SK-N-SH (cell line): Measurements from ENCODE around the gene HBA1. TPM values are rescaled to one million over a fixed set of nuclear protein-coding genes. Genes with fewer than 3 reads are reported as not detected.

Experiments used
- CTCF ChIA-PET: fragments of 300-600, 350-600 bp; formaldehyde crosslinking; extraction: SDS; loops from one replicate; lab custom pipeline; 2021; lab: Yijun Ruan, JAX
- POLR2A ChIA-PET: fragments of 350-600 bp; sonication (Branson Sonifier 250); formaldehyde crosslinking; extraction: SDS; loops from one replicate; lab custom pipeline; 2020; ENCODE audit warnings: antibody characterized with exemption, inconsistent platforms; lab: Yijun Ruan, JAX
- DNase-seq: peaks from one replicate; pipeline ENCODE4 v3.0.0; 2012
- H2AFZ ChIP-seq: fragments of 200-600 bp; sonication (generic); 2 replicates; pipeline ENCODE4 v1.8.1; 2016; ENCODE audit warnings: antibody characterized with exemption, mild to moderate bottlenecking, low read depth
- H3F3A ChIP-seq: fragments of 200-600 bp; sonication (generic); replicated peaks from 2 replicates; pipeline ENCODE3; 2016; ENCODE audit warnings: antibody characterized with exemption, mild to moderate bottlenecking; ENCODE audit not compliant: insufficient read depth
- H3K27ac ChIP-seq, 2 experiments: fragments of 200-500 bp in 1 of 2; fragments of 200-600 bp in 1 of 2; sonication (Bioruptor generic) in 1 of 2; sonication (generic), shearing (Covaris generic) in 1 of 2; 2 replicates each; pipeline versions ENCODE4 v1.5.1 to v1.6.1; 2014 to 2016; ENCODE audit warnings: low read depth in 2 of 2, inconsistent platforms in 1 of 2, low read length in 1 of 2, mild to moderate bottlenecking in 1 of 2, mixed read lengths in 1 of 2
- H3K27me3 ChIP-seq: fragments of 200-600 bp; sonication (generic), shearing (Covaris generic); 2 replicates; pipeline ENCODE4 v1.6.1; 2016; ENCODE audit warnings: mixed run types; ENCODE audit not compliant: insufficient read depth
- H3K36me3 ChIP-seq, 2 experiments: fragments of 200-500 bp in 1 of 2; fragments of 200-600 bp in 1 of 2; sonication (Bioruptor generic) in 1 of 2; sonication (generic) in 1 of 2; replicated peaks in 1 of 2; 2 replicates each; pipeline versions ENCODE3 to v1.5.1; 2014 to 2016; ENCODE audit warnings: low read length in 1 of 2, mild to moderate bottlenecking in 1 of 2; ENCODE audit not compliant: insufficient read depth in 2 of 2, control insufficient read depth in 1 of 2
- H3K4me1 ChIP-seq, 2 experiments: fragments of 200-500 bp in 1 of 2; fragments of 200-600 bp in 1 of 2; sonication (Bioruptor generic) in 1 of 2; sonication (generic), shearing (Covaris generic) in 1 of 2; 2 replicates each; pipeline versions ENCODE4 v1.5.1 to v1.6.1; 2014 to 2016; ENCODE audit warnings: low read depth in 1 of 2, low read length in 1 of 2, mixed run types in 1 of 2; ENCODE audit not compliant: insufficient read depth in 2 of 2, control insufficient read depth in 1 of 2
- H3K4me2 ChIP-seq: fragments of 200-600 bp; sonication (generic), shearing (Covaris generic); 2 replicates; pipeline ENCODE4 v1.6.1; 2017; ENCODE audit warnings: mixed run types
- H3K4me3 ChIP-seq, 2 experiments: fragments of 200-500 bp in 1 of 2; fragments of 200-600 bp in 1 of 2; sonication (Bioruptor generic) in 1 of 2; sonication (generic), shearing (Covaris generic) in 1 of 2; 2 replicates each; pipeline versions ENCODE4 v1.5.1 to v1.8.1; 2014 to 2016; ENCODE audit warnings: low read depth in 2 of 2, inconsistent platforms in 1 of 2, low read length in 1 of 2, mild to moderate bottlenecking in 1 of 2, mixed read lengths in 1 of 2, moderate library complexity in 1 of 2
- H3K79me2 ChIP-seq: fragments of 200-600 bp; sonication (generic); 2 replicates; pipeline ENCODE4 v1.8.1; 2017; ENCODE audit warnings: mild to moderate bottlenecking; ENCODE audit not compliant: insufficient read depth
- H3K9ac ChIP-seq: fragments of 200-600 bp; sonication (generic); 2 replicates; pipeline ENCODE4 v1.6.1; 2017; ENCODE audit warnings: mixed run types
- H3K9me2 ChIP-seq: fragments of 200-600 bp; sonication (generic); 2 replicates; pipeline ENCODE4 v1.6.1; 2017; ENCODE audit warnings: mixed run types
- H3K9me3 ChIP-seq: fragments of 200-600 bp; sonication (generic); 2 replicates; pipeline ENCODE4 v1.6.1; 2017; ENCODE audit warnings: mixed run types, mild to moderate bottlenecking, moderate library complexity
- H4K20me1 ChIP-seq: fragments of 200-600 bp; sonication (generic); 2 replicates; pipeline ENCODE4 v1.6.1; 2017; ENCODE audit warnings: mild to moderate bottlenecking, mixed run types; ENCODE audit not compliant: insufficient read depth
- CHD2 ChIP-seq: fragments of 150-350 bp; IDR thresholded peaks from 2 replicates; pipeline ENCODE4 v1.6.1; 2018; ENCODE audit warnings: low read length; ENCODE audit not compliant: partially characterized antibody
- CTCF ChIP-seq: fragments of 200-600 bp; sonication (generic); IDR thresholded peaks from 2 replicates; pipeline ENCODE4 v1.6.1; 2017; ENCODE audit warnings: antibody characterized with exemption, mild to moderate bottlenecking, moderate library complexity
- ELF1 ChIP-seq: IDR thresholded peaks from 2 replicates; pipeline ENCODE4 v1.4.0; 2012
- EP300 ChIP-seq, 2 experiments: IDR thresholded peaks; 2 replicates each; pipeline versions ENCODE4 v1.4.0 to v1.6.1; 2012; ENCODE audit warnings: borderline replicate concordance in 1 of 2, low read depth in 1 of 2, low read length in 1 of 2
- EZH2phosphoT487 ChIP-seq: fragments of 200-600 bp; sonication (generic); IDR thresholded peaks from 2 replicates; pipeline ENCODE4 v1.6.1; 2017; ENCODE audit warnings: low read depth, mixed run types, mild to moderate bottlenecking, antibody characterized with exemption, moderate library complexity, borderline replicate concordance
- GATA2 ChIP-seq: sonication (generic); formaldehyde crosslinking; IDR thresholded peaks from 2 replicates; pipeline ENCODE4 v1.5.0; 2020; ENCODE audit warnings: mild to moderate bottlenecking, missing genetic modification reagents
- NFIC ChIP-seq: IDR thresholded peaks from 2 replicates; pipeline ENCODE4 v1.4.0; 2012; ENCODE audit warnings: borderline replicate concordance
- RCOR1 ChIP-seq: fragments of 150-350 bp; IDR thresholded peaks from 2 replicates; pipeline ENCODE4 v1.6.1; 2017; ENCODE audit warnings: antibody characterized with exemption, low read length
- RXRA ChIP-seq: IDR thresholded peaks from 2 replicates; pipeline ENCODE4 v1.4.0; 2012; ENCODE audit warnings: low read depth, mild to moderate bottlenecking, borderline replicate concordance
- SIN3A ChIP-seq: IDR thresholded peaks from 2 replicates; pipeline ENCODE4 v1.6.1; 2012; ENCODE audit warnings: low read depth, mild to moderate bottlenecking, low read length, moderate library complexity, borderline replicate concordance
- SMC3 ChIP-seq: IDR thresholded peaks from 2 replicates; pipeline ENCODE4 v1.6.1; 2012; ENCODE audit warnings: low read depth, low read length, improper control_type of control experiment
- TAF1 ChIP-seq: IDR thresholded peaks from 2 replicates; pipeline ENCODE4 v1.6.1; 2012; ENCODE audit warnings: low read depth, mild to moderate bottlenecking, low read length, moderate library complexity, borderline replicate concordance
- TEAD4 ChIP-seq: IDR thresholded peaks from 2 replicates; pipeline ENCODE4 v1.4.0; 2012; ENCODE audit warnings: mild to moderate bottlenecking, borderline replicate concordance; ENCODE audit not compliant: insufficient read depth
- WGBS: methylation state at CpG from one replicate; pipeline ENCODE4 v1.1.6; 2017; ENCODE audit warnings: low lambda C conversion rate; 5-methylcytosine and 5-hydroxymethylcytosine counted together
- polyA plus RNA-seq, 3 experiments: library from polyadenylated mRNA; depleted of rRNA; stranded (reverse); fragments of >200 nt; gene quantifications; 2 replicates each; pipeline ENCODE4 v1.2.3, GENCODE V29; 2012
- TF ChIP-seq, protein P1 (sequence below): fragments of 150-350 bp; IDR thresholded peaks from 2 replicates; pipeline ENCODE4 v1.6.1; 2016; ENCODE audit warnings: mild to moderate bottlenecking, low read depth, low read length
- TF ChIP-seq, protein P2 (sequence below): IDR thresholded peaks from 2 replicates; pipeline ENCODE4 v1.4.0; 2012; ENCODE audit warnings: low read depth, borderline replicate concordance

HBA1 gene
- polyA plus RNA-seq, 1 of the 3 experiments (the other 2 are of a cell fraction), result not detected

DNA sequence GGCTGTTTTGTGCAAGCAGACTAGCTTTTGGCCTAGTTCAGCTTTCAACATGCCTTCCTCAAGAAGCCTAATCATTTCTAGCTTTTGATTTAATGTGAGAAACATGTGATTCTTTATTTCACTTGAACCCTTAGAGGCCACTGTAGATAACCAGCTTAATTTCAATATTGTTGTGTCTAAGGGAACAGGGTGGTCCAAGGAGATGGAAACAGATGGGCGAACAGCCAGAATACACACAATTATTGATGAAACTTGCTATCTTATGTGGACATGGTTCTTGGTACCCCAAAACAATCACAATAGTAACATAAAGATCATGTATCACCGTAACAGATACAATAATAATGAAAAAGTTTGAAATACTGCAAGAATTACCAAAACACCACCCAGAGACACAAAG, 42.8 kb upstream of the HBA1 start:
- ChIA-PET CTCF (interaction anchor here (0.6 to 5.8 kb wide), 6 partner anchors 16 to 228 kb away, joined by 3 to 31 read pairs (median 10); partner anchors contain the start of gene HBQ1), POLR2A (no interaction called here)
- Histone ChIP-seq H3K4me1 (peaks cover 4% of the 10 kb centered on the region in 2 experiments; a peak in 1 of 4 replicates), H3K9ac (no peak overlapping the region), H2AFZ (no peak overlapping the region), H3K9me2 (no peaks in the 10 kb centered on the region), H3K36me3 (peaks cover 0 to 4% of the 10 kb centered on the region in 2 experiments), H3K9me3 (no peaks in the 10 kb centered on the region), H3K27ac (no peak overlapping the region), H4K20me1 (no peaks in the 10 kb centered on the region), H3K4me3 (no peak overlapping the region), H3K79me2 (peaks cover 76% of the 10 kb centered on the region), H3K27me3 (no peaks in the 10 kb centered on the region), H3F3A (peaks cover 9% of the 10 kb centered on the region), H3K4me2 (no peak overlapping the region)
- TF ChIP-seq RXRA (no peak), EZH2phosphoT487 (no peak), EP300 (IDR thresholded peaks at IDR 0.05; ENCODE audit: borderline replicate concordance in 1 of 2, low read depth in 1 of 2, low read length in 1 of 2) (no peak), SIN3A (no peak), TAF1 (no peak), ELF1 (no peak), RCOR1 (no peak), GATA2 (no peak), SMC3 (no peak), NFIC (no peak), CTCF (no peak), TEAD4 (no peak), CHD2 (no peak)
- TF ChIP-seq, protein P1, sequence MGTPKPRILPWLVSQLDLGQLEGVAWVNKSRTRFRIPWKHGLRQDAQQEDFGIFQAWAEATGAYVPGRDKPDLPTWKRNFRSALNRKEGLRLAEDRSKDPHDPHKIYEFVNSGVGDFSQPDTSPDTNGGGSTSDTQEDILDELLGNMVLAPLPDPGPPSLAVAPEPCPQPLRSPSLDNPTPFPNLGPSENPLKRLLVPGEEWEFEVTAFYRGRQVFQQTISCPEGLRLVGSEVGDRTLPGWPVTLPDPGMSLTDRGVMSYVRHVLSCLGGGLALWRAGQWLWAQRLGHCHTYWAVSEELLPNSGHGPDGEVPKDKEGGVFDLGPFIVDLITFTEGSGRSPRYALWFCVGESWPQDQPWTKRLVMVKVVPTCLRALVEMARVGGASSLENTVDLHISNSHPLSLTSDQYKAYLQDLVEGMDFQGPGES, result no peak
- TF ChIP-seq, protein P2, sequence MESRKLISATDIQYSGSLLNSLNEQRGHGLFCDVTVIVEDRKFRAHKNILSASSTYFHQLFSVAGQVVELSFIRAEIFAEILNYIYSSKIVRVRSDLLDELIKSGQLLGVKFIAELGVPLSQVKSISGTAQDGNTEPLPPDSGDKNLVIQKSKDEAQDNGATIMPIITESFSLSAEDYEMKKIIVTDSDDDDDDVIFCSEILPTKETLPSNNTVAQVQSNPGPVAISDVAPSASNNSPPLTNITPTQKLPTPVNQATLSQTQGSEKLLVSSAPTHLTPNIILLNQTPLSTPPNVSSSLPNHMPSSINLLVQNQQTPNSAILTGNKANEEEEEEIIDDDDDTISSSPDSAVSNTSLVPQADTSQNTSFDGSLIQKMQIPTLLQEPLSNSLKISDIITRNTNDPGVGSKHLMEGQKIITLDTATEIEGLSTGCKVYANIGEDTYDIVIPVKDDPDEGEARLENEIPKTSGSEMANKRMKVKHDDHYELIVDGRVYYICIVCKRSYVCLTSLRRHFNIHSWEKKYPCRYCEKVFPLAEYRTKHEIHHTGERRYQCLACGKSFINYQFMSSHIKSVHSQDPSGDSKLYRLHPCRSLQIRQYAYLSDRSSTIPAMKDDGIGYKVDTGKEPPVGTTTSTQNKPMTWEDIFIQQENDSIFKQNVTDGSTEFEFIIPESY, result no peak
- 98% methylated on average over 2 of the region's 2 CpGs for WGBS
- no peak for DNase-seq
